ENCODE measurements around the gene HTATSF1. TPM values are rescaled to one million over a fixed set of nuclear protein-coding genes. Genes with fewer than 3 reads are reported as not detected.

HTATSF1 gene
- total and polyA plus RNA-seq, 10 of the 15 experiments (the other 5 are each of a cell fraction or from before 2014, with no cell fraction given) = 1.9 to 59.8 (median 28.3) TPM

- no peaks in the 10 kb centered on the region for H3K4me1 ChIP-seq (ENCODE audit: control insufficient read depth, insufficient read depth, low read length)
- no peak overlapping the region for H3K9ac ChIP-seq (ENCODE audit: control insufficient read depth, insufficient read depth, low read length)
- ChIA-PET POLR2A (no interaction called here), SMC1A (ENCODE audit: uncharacterized antibody, unreplicated experiment) (interaction anchor here (0.8 to 1.6 kb wide), 2 partner anchors 39 to 99 kb away, joined by 3 read pairs; no protein-coding TSS in a partner anchor), RAD21 (ENCODE audit: unreplicated experiment) (no interaction called here), CTCF (no interaction called here)
- H4K20me1 ChIP-seq (ENCODE audit: control insufficient read depth, insufficient read depth) = no peaks in the 10 kb centered on the region
- intact Hi-C loops (cut with micrococcal nuclease; ENCODE audit: unreplicated experiment) = no loop called here
- no peaks in the 10 kb centered on the region for H3K36me3 ChIP-seq (ENCODE audit: control insufficient read depth in 2 of 2, insufficient read depth in 2 of 2, low read length in 1 of 2)
- DNase-seq (ENCODE audit: low read depth, low spot score) (no peak), ATAC-seq (no peak), FAIRE-seq (no peak)
- no peak overlapping the region for H2AFZ ChIP-seq (ENCODE audit: control insufficient read depth, low read depth, low read length)
- H3K9me3 ChIP-seq (replicated peaks; ENCODE audit: control insufficient read depth, insufficient read depth, low read length) = no peaks in the 10 kb centered on the region
- H3K79me2 ChIP-seq (ENCODE audit: control insufficient read depth, insufficient read depth, low read length) = no peaks in the 10 kb centered on the region
- no peak overlapping the region for H3K4me2 ChIP-seq (ENCODE audit: control insufficient read depth, insufficient read depth)
- no peak overlapping the region for H3K27ac ChIP-seq (ENCODE audit: control insufficient read depth, insufficient read depth)
- TF ChIP-seq MYC (IDR thresholded peaks at IDR 0.05; ENCODE audit: insufficient read depth, insufficient read length, insufficient replicate concordance, low read length, severe bottlenecking) = no peak
- no peak for TF ChIP-seq MTA3 (IDR thresholded peaks at IDR 0.05; ENCODE audit: borderline replicate concordance, low read length)
- no peak for TF ChIP-seq YY1 (IDR thresholded peaks at IDR 0.05; ENCODE audit: low read depth, low read length)
- TF ChIP-seq ZBTB4 (CRISPR knock-in tag; IDR thresholded peaks at IDR 0.05) = no peak
- TF ChIP-seq TCF12 (IDR thresholded peaks at IDR 0.05; ENCODE audit: low read depth, low read length) = no peak
- no peak for TF ChIP-seq DPF2 (IDR thresholded peaks at IDR 0.05)
- H3K4me3 ChIP-seq = no peak overlapping the region
- H3K27me3 ChIP-seq (replicated peaks in 1 of 2; ENCODE audit: control insufficient read depth in 2 of 2, insufficient read depth in 2 of 2, low read length in 1 of 2) = no peaks in the 10 kb centered on the region; a peak in 1 of 4 replicates
- 43% methylated on average over 2 of the region's 2 CpGs for WGBS (ENCODE audit: insufficient coverage, insufficient replicate concordance, low lambda C conversion rate, missing lambda C conversion rate)
- in situ Hi-C loops (cut with MboI) = no loop called here
- no TSS peak for BruUV-seq (replicated peaks)
These were observed 41.4 kb downstream of the HTATSF1 start for GRCh38 chrX:136538811-136539210.

Measured in GM12878 (cell line).